Stromal cell of bone marrow (primary cell): ENCODE data around the gene RARRES2.

Experiments used
- DNase-seq: peaks from one replicate; pipeline ENCODE4 v3.0.0-alpha.2; 2012; ENCODE audit warnings: low read depth

RARRES2 gene

DNA sequence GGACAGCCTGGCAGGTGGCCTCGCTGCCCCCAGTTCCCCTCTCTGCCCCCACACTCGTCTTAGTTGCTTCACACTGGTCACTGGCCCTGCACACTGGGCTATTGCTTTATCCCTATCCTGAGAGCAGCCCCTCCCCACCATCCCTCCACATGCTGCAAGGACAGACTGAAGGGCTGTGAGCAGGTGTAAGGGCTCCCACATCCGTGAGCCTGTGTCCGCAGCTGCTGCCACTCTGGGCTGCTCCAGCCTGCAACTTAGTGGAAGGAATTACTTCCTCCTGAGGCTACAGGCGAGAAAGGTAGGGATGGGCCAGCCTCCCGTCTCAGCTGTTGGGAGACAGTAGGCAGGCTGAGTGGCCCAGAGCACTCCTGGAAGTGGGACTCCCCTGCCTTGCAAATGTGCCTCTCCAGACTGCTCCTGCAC, 3.8 kb downstream of the RARRES2 start:
- no peak for DNase-seq

- DNase-seq, result no peak
These were observed 4.2 kb downstream of the RARRES2 start for GRCh38 chr7:150337179-150337578.

DNA sequence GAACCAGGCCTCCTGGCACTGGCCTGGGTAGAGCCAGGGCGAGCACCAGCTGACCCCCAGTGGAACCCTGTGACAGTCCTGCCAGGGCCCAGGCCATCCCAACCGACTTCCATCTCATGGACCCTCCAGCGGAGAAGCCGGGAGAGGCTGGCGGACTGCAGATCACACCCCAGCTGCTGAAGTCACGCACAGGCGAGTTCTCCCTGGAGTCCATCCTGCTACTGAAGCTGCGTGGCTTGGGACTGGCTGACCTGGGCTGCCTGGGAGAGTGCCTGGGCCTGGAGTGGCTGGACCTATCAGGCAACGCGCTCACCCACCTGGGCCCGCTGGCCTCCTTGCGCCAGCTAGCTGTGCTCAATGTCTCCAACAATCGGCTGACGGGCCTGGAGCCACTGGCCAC, 4.7 kb downstream of the RARRES2 start:
- DNase-seq, result no peak

GRCh38 chr7:150335774-150336112, 5.7 kb downstream of the RARRES2 start:
- no peak for DNase-seq

- no peak for DNase-seq
These were observed 6.2 kb downstream of the RARRES2 start for GRCh38 chr7:150335108-150335773.

- DNase-seq, result no peak
These were observed 7.3 kb downstream of the RARRES2 start for GRCh38 chr7:150334108-150334507.

- DNase-seq, result no peak
These were observed 7.8 kb downstream of the RARRES2 start for GRCh38 chr7:150333659-150334058.

- no peak for DNase-seq
These were observed 8.4 kb downstream of the RARRES2 start for GRCh38 chr7:150332852-150333635.

DNA sequence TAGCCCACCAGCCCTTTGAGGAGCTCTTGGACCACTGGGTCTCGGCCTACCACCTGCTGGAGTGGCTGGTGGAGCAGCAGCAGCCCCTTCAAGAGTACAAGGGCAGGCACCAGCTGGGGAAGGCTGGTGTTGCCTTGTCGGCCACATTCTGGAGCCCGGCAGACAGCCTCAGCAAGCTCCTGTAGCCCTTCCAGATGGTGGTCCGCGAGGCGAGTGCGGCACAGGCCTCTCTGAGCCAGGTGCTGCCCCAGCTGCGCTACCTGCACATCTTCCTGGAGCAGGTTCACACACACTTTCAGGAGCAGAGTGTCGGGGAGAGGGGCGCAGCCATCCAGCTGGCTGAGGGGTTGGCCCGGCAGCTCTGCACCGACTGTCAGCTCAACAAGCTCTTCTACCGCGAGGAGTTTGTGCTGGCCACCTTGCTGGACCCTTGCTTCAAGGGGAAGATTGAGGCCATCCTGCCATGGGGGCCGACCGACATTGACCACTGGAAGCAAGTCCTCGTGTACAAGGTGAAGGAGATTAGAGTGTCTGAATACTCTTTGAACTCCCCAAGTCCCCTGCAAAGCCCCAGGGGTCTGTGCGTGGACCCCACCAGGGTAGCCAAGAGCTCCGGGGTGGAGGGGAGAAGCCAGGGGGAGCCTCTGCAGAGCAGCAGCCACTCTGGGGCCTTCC, 11.1 kb downstream of the RARRES2 start:
- no peak for DNase-seq

- DNase-seq, result no peak
These were observed 11.9 kb downstream of the RARRES2 start for GRCh38 chr7:150329331-150330120.

DNA sequence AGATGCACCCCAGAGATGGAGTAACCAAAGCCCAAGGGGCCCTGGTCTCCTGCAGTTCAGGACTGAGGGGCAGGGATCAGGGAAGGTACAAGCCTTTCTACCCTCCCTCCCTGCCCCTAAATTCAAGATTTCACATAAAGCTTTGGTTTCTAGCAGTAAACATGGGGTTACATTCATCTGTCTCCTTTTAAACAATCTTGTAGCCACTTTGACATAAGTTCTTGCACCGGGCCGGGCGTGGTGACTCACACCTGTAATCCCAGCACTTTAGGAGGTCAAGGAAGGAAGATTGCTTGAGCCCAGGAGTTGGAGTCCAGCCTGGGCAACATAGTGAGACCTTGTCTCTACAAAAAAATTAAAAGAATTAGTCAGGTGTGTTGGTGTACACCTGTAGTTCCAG, 14.1 kb downstream of the RARRES2 start:
- no peak for DNase-seq

GRCh38 chr7:150326657-150327268, 14.7 kb downstream of the RARRES2 start:
- no peak for DNase-seq

DNA sequence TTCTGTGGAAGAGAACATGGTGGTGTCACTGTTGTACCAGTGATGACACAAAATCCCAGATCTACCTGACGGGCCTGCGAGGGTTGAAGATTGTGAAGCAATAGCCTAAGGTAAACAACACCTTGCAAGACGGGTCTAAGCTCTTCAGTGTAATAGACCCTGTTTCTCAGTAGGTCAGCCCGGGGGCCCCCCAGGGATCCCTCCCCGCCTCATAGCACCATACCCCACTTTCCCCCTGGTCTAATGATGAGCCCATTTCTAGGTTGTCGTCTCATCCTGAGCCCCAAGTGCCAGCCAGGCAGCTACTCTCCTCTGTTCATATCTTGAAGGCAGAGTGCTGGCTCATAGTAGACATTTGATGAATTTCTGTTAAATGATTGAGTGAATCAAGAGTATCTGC, 15.5 kb downstream of the RARRES2 start:
- no peak for DNase-seq

GRCh38 chr7:150325110-150325611, 16.3 kb downstream of the RARRES2 start:
- DNase-seq, result no peak

DNA sequence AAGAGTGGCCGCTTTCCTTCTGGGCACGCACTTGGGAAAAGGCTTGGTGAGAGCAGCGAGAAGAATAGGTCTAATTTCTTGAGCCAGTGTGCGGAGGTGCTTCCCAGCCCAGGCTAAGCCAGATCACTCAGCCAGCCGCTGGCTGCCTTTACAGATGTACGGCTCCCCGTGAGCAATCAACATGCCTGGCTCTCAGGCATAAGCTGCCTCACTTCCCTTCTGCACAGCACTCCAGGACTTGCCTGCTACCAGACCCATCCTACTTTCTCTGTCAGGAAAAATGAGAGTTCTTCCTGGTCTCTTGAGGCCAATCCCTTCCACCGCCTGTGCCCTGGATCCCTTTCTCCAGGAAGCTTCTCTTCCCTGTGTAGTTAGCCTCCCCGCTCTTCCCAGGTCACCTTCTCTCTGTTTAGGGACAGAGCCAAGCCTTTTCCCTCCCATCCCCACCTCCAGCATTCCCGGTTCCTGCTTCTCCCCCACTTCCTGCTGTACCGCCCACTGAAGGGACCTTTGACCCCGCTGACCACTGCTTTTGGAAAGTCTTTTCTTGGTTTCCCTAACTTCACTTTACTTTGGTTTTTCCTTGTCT, 17.0 kb downstream of the RARRES2 start:
- DNase-seq, result no peak

GRCh38 chr7:150323682-150324372, 17.6 kb downstream of the RARRES2 start:
- DNase-seq, result no peak

DNA sequence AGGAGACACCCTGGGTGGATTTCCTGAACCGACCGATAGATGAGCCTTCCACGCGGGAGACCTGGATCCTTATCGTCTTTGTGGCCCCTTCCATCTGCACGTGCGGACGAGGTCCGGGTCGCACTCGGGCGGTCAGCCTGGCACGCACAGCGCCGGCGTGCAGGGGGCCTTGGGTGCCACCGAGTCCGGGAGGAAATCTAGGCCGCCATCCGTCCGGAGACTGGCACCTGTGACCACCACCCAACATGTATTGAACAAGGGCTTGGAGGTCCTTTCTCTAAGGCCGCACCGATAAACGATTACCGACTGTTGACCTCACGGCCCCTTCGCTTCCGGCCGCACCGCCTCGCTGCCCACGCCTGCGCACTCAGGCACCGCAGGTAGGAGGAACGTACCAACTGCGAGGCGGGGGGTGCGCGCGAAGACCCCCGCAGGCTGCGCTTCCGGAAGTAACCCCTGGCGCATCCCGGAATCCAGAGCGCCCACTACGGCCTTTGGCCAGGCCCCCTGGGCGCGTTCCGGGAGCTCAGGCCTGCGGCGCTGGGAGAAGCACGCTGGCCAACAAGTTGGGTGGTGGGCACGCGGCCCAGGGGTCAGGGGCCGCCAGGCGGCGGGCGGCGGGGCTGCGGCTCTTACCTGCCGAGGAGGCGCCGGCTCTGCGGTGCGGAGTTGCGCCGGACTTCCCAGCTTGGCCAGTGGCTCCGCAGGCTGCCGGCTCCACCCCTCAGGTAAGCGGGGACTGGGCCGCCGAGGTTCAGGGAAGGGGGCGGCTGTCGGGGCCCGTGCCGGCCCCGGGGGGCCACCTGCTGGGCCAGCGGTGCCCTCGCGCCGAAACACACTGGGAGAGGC, 18.4 kb downstream of the RARRES2 start, which contains the start of the genes ACTR3C and LRRC61:
TSS of gene ACTR3C (minus strand) at position 713 of the 849 bp plus-strand sequence. CDS start 28,249 bp downstream, outside the sequence.
TSS of gene LRRC61 (plus strand) at position 523 of the 849 bp plus-strand sequence. CDS start 13,507 bp downstream, outside the sequence.
- no peak for DNase-seq

- no peak for DNase-seq
These were observed 19.2 kb downstream of the RARRES2 start for GRCh38 chr7:150322114-150322832.

GRCh38 chr7:150321788-150322113, 19.7 kb downstream of the RARRES2 start:
- DNase-seq, result no peak
